Jurkat, Clone E6-1 (cell line): ENCODE results near the gene LRBA.
"Not testable (repeated sequence)": the region's sequence is repeated elsewhere in the genome, so short reads cannot be mapped to it uniquely, and the experiment has no call there.

Source experiments
- DNase-seq: peaks from one replicate; pipeline ENCODE4 v3.0.0-alpha.2; 2011; ENCODE audit warnings: low read depth, low spot score
- H3K4me3 ChIP-seq: 2 replicates; pipeline ENCODE4 v1.5.1; 2011; ENCODE audit warnings: mild to moderate bottlenecking, low read length, control low read depth, moderate library complexity

LRBA gene

GRCh38 chr4:150779707-150780106, 235.4 kb downstream of the LRBA start:
- DNase-seq, result no peak
- H3K4me3 ChIP-seq, result no peak overlapping the region

- H3K4me3 ChIP-seq, result no peak overlapping the region
- no peak for DNase-seq
Measured at GRCh38 chr4:150773729-150774449, 241.2 kb downstream of the LRBA start.

DNA sequence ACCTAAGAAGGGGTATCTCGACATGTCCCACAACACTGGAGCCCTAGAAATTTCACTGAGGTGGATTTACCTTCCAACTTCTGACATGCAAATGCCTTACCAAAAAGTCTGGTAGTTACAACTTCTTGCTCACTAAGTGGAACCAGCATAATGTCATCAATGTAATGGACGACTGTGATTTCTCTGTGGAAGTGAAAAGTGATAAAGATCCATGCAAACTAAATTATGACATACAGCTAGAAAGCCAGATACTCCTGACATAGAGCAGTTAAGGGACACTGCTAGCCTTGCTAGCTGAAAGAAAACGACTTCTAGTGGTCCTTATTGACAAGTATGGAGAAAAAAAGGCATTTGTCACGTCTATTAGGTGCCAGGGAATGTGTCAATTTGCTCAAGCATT, 242.1 kb downstream of the LRBA start:
- H3K4me3 ChIP-seq, result no peak overlapping the region
- DNase-seq, result no peak

DNA sequence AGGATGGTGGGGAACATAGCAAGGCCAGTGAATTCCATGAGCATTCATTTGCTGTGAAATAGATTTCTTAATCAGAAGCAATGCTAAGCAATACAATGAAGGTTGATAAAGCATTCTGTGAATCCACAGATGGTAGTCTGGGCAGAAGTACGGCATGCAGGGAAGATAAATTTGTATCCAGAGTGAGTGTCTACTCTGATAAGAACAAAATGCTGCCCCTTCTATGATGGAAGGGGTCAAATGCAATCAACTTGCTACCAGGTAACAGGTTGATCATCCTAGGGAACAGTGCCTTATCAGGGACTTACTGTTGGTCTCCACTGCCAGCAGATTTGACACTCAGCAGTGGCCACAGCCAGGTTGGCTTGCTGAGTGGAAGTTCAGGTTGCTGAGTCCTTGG, 243.7 kb downstream of the LRBA start:
- DNase-seq, result no peak
- H3K4me3 ChIP-seq, result no peak overlapping the region

DNA sequence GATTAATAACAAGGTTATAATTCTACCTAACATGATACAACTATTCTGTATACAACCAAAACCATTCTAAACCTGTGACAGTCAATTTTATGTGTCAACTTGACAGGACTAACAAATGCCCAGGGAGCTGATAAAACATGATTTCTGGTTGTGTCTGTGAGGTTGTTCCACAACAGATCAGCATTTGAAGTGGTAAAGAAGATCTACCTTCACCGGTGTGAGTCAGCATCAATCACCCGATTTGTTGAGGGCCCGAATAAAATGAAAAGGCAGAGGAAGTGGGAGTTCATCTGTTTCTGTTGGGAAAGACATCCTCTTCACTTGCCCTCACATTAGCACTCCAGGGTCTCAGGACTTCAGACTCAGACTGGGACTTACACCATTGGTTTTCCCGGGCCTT, 245.2 kb downstream of the LRBA start:
- peak; percentile 28 for DNase-seq
- H3K4me3 ChIP-seq, result no peak overlapping the region

DNA sequence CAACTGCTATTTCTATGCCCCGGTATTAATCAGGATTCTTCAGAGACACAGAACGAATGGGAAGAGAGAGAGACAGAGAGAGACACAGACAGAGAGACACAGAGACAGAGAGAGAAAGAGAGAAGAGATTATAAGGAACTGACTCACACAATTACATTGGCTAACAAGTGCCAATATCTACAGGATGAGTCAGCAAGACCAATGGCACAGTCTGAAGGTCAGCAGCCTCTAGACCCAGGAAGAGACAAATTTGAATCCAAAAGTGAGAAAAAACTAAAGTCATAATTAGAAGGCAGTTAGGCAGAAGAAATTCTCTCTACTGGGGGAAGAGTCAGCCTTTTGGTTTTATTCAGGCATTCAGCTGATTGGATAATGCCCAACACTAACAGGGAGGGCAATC, 245.8 kb downstream of the LRBA start:
- DNase-seq, result no peak
- H3K4me3 ChIP-seq, result no peak overlapping the region

- no peak overlapping the region for H3K4me3 ChIP-seq
- DNase-seq, result no peak
Measured at GRCh38 chr4:150768497-150768896, 246.6 kb downstream of the LRBA start.

GRCh38 chr4:150765216-150765615, 249.9 kb downstream of the LRBA start:
- no peak overlapping the region for H3K4me3 ChIP-seq
- no peak for DNase-seq

DNA sequence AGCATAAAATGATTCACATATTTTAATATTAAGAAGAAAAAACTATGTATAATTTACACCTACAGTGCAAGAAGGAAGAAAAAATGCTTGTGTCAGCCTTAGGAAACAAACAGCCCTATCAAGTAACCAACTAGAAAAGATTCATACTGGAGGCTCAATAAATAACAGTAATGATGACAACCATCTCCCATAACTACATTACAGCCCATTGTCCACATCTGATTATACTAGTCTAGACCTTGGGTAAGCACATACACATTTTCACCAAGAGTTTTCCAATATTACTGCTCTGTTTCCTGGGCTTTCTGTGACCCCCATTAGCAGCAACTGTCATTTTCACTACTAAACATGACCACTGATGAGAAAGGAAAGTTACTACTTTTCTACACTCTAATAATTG, 263.4 kb downstream of the LRBA start:
- DNase-seq, result no peak

DNA sequence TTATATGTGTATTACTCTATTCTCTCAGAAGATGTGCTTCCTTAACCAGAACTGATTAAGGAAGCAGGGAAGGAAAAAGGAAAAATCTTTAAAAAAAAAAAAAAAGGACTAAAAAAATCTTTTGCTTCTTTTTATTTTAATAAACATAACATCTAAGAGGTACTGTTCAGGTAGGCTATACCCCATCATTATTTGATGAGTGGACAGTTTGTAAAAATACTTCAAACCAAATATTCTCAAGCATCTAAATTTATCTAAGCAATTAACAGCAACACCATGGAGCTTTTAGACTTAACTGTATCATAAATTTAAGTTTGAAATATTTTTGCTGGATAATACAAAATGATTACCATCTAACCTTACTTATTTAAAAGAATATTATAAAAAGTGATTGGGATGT, 264.3 kb downstream of the LRBA start:
- H3K4me3 ChIP-seq, result no peak overlapping the region
- DNase-seq, result no peak

More for the DNA sequence above, 263.4 kb downstream of the LRBA start:
- H3K4me3 ChIP-seq, result no peak overlapping the region

- DNase-seq, result no peak
- no peak overlapping the region for H3K4me3 ChIP-seq
Measured at GRCh38 chr4:150746156-150746555, 268.9 kb downstream of the LRBA start.

DNA sequence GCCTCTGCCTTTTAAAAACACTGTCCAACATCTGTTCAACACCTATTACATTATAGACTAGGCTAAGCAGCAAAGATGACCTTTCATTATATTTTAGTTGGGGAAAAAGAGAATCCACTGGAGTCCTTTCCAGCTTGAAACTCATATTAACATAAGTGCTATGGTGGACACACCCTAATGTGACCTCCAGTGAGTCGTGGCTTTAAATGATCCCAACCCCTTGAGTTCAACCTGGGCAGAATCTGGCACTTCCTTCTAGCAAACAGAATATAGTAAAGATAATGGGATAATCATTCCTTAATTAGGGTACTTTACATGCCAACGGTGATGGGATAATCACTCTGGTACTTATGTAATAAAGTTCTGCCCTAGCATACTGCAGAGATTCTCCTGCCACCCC, 270.5 kb downstream of the LRBA start:
- DNase-seq, result no peak

DNA sequence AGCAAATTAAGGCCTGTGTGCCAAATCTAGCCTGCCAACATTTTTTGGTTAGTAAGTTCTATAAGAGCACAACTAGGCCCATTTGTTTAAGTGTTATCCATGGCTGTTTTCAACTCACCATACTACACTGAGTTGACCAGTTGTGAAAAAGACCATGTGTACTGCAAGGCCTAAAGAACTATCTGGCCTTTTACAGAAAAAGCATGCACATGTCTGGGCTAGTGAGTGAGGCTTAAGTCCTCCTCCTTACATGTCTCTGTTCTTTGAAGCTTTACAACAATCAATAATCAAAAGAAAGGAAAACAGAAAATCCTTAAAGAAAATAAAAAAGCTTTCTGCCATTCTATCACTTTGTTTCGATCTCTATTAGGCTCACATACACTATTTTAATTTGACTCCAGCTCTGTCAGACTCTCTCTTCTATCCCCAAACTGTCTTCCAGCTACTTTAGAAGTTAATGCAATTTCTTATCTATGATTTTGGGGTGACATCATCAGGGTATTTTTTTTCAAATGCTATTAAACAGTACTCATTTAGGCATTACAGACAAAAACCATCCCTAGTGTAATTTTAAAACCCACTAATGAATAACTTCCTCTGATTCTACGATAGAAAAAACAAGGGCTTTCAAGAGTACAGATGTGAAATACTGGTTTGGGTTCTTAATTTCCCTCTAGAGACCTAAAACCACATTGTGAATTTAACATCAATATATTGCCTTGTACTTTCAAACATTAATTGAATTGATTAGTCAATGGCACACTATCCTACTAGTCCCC, 271.3 kb downstream of the LRBA start:
- H3K4me3 ChIP-seq, result no peak overlapping the region
- DNase-seq, result no peak

More for the DNA sequence above, 270.5 kb downstream of the LRBA start:
- H3K4me3 ChIP-seq, result no peak overlapping the region

GRCh38 chr4:150742930-150743329, 272.2 kb downstream of the LRBA start:
- not testable (repeated sequence) for H3K4me3 ChIP-seq, DNase-seq

DNA sequence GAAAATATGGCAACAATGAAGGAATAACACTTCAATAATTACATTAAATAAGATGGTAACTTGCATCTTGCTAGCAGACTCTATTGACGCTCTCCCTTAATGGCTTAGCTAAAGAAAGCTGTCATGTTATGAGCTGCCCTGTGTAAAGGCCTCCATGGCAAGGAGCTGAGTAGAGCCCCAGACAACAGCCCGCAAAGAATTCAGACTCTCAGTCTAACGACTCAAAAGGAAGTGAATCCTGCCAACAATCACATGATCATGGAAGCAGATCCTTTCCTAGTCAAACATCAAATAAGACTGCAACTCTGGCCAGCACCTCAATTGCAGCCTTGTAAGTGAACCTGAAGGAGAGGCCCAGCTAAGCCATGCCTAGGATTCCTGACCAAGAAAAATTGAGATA, 275.5 kb downstream of the LRBA start:
- H3K4me3 ChIP-seq, result no peak overlapping the region
- DNase-seq, result no peak

DNA sequence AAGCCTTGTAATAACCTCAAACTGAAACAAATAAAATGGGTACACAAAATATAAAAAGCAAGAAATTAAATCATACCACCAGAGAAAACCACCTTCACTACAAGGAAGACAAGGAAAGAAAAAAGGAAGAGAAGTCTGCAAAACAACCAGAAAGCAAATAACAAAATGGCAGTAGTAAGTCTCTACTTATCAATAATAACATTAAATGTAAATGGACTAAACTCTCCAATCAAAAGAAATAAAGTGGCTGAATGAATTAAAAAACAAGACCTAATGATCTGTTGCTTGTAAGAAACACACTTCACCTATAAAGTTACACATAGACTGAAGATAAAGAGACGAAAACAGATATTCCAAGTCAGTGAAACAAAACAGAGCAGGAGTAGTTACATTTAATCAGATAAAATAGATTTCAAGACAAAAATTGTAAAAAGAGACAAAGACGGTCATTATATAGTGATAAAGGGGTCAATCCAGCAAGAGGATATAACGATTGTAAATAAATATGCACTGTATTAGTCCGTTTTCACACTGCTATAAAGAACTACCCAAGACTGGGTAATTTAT, 289.0 kb downstream of the LRBA start:
- no peak for DNase-seq
- no peak overlapping the region for H3K4me3 ChIP-seq

GRCh38 chr4:150723727-150724411, 291.2 kb downstream of the LRBA start:
- DNase-seq, result no peak
- H3K4me3 ChIP-seq, result no peak overlapping the region

DNA sequence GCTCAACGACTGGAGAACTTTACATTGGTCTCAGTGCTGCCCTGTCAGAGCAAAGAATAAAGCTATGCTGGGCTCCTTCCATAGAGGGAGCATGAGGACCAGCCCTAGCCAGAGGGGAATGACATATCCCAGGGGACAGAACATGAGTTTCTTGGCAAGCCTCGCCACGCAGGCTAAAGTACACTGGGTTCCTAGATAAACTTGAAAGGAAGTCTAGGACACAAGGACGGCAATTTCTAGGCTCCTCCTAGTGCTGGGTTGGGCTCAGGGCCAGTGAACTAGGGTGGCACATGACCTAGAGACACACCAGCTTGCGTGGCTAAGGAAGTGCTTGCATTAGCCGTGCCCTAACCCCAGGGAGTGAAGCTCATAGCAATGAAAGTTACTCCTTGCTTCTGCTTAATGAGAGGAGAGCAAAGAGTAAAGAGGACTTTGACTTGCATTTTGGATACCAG, 292.1 kb downstream of the LRBA start:
- no peak for DNase-seq
- no peak overlapping the region for H3K4me3 ChIP-seq

DNA sequence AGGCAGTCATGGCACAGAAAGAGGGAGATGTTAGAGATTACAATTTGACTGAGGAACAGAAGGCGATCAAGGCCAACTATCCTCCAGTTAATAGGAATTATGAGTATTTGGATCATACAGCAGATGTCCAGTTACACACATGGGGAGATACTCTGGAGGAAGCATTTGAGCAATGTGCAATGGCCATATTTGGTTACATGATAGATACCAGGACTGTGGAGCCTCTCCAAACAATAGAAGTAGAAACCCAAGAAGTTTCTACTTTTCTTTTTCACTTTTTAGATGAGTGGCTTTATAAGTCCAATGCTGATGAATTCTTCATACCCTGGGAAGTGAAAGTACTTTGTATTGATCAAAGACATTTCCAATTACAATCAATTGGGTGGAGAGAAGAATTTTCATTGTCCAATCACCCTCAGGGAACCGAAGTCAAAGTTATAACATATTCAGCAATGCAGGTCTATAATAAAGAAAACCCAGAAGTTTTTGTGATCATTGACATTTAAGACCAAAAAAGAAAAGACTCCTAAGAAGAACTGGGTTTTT, 294.0 kb downstream of the LRBA start:
- no peak overlapping the region for H3K4me3 ChIP-seq
- DNase-seq, result no peak
